Measurements from ENCODE around the gene SH3RF3.

DNA sequence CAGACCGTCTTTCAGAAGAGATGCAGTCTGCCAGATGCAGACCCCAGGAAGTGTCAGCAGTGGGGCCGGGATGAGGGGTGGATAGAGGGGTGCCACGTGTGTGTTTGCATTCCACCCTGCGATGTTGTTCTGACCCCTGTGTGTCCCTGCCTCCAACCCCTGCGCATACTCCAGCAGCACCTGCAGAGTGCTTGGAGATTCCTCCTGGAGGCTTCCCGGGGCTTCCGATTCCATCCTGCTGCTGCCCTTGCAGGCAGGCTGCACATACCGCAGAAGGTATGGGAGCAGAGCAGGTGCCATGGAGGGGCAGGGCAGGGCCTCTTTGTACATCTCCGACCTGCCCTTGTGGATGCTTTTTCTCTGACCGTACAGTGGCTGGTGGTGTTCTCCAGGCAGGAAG is 177.2 kb downstream of the SH3RF3 start:
- TF ChIP-seq POLR2A (IDR thresholded peaks at IDR 0.05; ENCODE audit: low read length) (no peak), GATA1 (IDR thresholded peaks at IDR 0.05; ENCODE audit: low read depth, low read length) (no peak)
